Measurements from ENCODE around the gene STAT3. TPM values are rescaled to one million over a fixed set of nuclear protein-coding genes. Genes with fewer than 3 reads are reported as not detected.
A peak's percentile ranks its signal among the peaks of the same experiment; 100 is the strongest.

Gene STAT3
- total and polyA plus RNA-seq, 2 of the 13 experiments (the other 11 are each of a cell fraction or from before 2014, with no cell fraction given) = 61.8 to 62.4 TPM

GRCh38 chr17:42380935-42381334, 7.3 kb downstream of the STAT3 start (continued):
- no peak for TF ChIP-seq AHDC1 (CRISPR knock-in tag; IDR thresholded peaks at IDR 0.05; ENCODE audit: borderline replicate concordance)
- TF ChIP-seq ZNF484 (CRISPR knock-in tag; IDR thresholded peaks at IDR 0.05; ENCODE audit: borderline replicate concordance, low read depth) = no peak
- no peak for TF ChIP-seq ZNF780A (CRISPR knock-in tag; IDR thresholded peaks at IDR 0.05)
- TF ChIP-seq ISX (CRISPR knock-in tag; conservative IDR thresholded peaks at IDR 0.05) = no peak
- no peak for TF ChIP-seq RBFOX2 (IDR thresholded peaks at IDR 0.05; ENCODE audit: low read depth, low read length)
- TF ChIP-seq ZBTB4 (CRISPR knock-in tag; IDR thresholded peaks at IDR 0.05; ENCODE audit: borderline replicate concordance) = no peak
- TF ChIP-seq SATB2 (CRISPR knock-in tag; IDR thresholded peaks at IDR 0.05) = no peak
- no peak for TF ChIP-seq MEIS1 (CRISPR knock-in tag; IDR thresholded peaks at IDR 0.05; ENCODE audit: borderline replicate concordance)
- 0 out of 2 replicates have a peak, but pooled peaks have one; percentile 5 for TF ChIP-seq ZNF234 (CRISPR knock-in tag; conservative IDR thresholded peaks at IDR 0.05)
- no peak for TF ChIP-seq TEF (CRISPR knock-in tag; IDR thresholded peaks at IDR 0.05)
- no peak for TF ChIP-seq ZNF687 (CRISPR knock-in tag; IDR thresholded peaks at IDR 0.05)
- no peak for TF ChIP-seq TOE1 (CRISPR knock-in tag; IDR thresholded peaks at IDR 0.05)
- TF ChIP-seq CENPX (CRISPR knock-in tag; IDR thresholded peaks at IDR 0.05) = no peak
- TF ChIP-seq MTF1 (CRISPR knock-in tag; IDR thresholded peaks at IDR 0.05) = no peak
